WERI-Rb-1 (cell line): ENCODE data around the gene SIK3.

ENCODE experiments used
- DNase-seq: peaks from one replicate; pipeline ENCODE4 v3.0.0-alpha.2; 2020
- H3K27ac ChIP-seq: fragments of 250-450 bp; sonication (Bioruptor Pico); 2 replicates; pipeline ENCODE4 v1.5.1; 2020; ENCODE audit warnings: mild to moderate bottlenecking, moderate library complexity
- H3K27me3 ChIP-seq: fragments of 250-450 bp; sonication (Bioruptor Pico); 2 replicates; pipeline ENCODE4 v1.5.1; 2021; ENCODE audit warnings: mild to moderate bottlenecking, low read depth, moderate library complexity; ENCODE audit not compliant: insufficient read depth, severe bottlenecking
- H3K36me3 ChIP-seq: fragments of 250-450 bp; sonication (Bioruptor Pico); 2 replicates; pipeline ENCODE4 v1.5.1; 2020; ENCODE audit warnings: mild to moderate bottlenecking, moderate library complexity
- H3K4me3 ChIP-seq: 2 replicates; pipeline ENCODE4 v1.5.1; 2011; ENCODE audit warnings: low read depth, mild to moderate bottlenecking, control low read depth, low read length
- H3K9me3 ChIP-seq: fragments of 250-450 bp; sonication (Bioruptor Pico); 2 replicates; pipeline ENCODE4 v1.5.1; 2021; ENCODE audit warnings: mild to moderate bottlenecking, moderate library complexity; ENCODE audit not compliant: severe bottlenecking
- TF ChIP-seq, protein P1 (sequence below): IDR thresholded peaks from 2 replicates; pipeline ENCODE4 v1.5.1; 2011; ENCODE audit warnings: low read depth, mild to moderate bottlenecking, control low read depth, inconsistent platforms, low read length

Gene SIK3

DNA sequence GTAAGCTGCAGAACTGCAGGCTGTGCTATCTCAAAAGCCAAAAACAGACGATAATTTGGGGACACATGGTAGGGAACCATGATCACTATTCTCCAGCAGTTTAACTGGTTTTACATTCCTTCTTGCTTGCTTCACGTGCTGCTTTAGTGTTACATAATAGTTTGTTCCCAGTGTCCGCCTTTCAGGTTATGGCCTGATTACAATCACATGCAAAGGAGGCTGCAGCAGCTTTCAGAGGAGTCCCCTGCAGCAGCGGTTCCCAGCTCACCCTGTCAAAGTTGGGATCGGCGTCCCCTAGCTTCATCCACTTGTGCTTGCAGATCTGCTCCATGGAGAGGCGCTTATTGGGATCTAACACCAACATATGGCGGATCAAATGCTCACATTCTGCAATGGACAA lies 221.6 kb downstream of the SIK3 start:
- DNase-seq, result no peak
- TF ChIP-seq, protein P1, sequence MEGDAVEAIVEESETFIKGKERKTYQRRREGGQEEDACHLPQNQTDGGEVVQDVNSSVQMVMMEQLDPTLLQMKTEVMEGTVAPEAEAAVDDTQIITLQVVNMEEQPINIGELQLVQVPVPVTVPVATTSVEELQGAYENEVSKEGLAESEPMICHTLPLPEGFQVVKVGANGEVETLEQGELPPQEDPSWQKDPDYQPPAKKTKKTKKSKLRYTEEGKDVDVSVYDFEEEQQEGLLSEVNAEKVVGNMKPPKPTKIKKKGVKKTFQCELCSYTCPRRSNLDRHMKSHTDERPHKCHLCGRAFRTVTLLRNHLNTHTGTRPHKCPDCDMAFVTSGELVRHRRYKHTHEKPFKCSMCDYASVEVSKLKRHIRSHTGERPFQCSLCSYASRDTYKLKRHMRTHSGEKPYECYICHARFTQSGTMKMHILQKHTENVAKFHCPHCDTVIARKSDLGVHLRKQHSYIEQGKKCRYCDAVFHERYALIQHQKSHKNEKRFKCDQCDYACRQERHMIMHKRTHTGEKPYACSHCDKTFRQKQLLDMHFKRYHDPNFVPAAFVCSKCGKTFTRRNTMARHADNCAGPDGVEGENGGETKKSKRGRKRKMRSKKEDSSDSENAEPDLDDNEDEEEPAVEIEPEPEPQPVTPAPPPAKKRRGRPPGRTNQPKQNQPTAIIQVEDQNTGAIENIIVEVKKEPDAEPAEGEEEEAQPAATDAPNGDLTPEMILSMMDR, result no peak
- H3K36me3 ChIP-seq, result peaks cover 30% of the 10 kb centered on the region
- no peaks in the 10 kb centered on the region for H3K9me3 ChIP-seq
- H3K27ac ChIP-seq, result no peak overlapping the region
- no peaks in the 10 kb centered on the region for H3K27me3 ChIP-seq
- H3K4me3 ChIP-seq, result no peak overlapping the region

- Histone ChIP-seq H3K4me3 (no peak overlapping the region), H3K27me3 (no peaks in the 10 kb centered on the region), H3K27ac (no peak overlapping the region), H3K36me3 (peaks cover 40% of the 10 kb centered on the region), H3K9me3 (no peaks in the 10 kb centered on the region)
- no peak for DNase-seq
- TF ChIP-seq, protein P1, result no peak
Measured at GRCh38 chr11:116875194-116875593, 223.0 kb downstream of the SIK3 start.

DNA sequence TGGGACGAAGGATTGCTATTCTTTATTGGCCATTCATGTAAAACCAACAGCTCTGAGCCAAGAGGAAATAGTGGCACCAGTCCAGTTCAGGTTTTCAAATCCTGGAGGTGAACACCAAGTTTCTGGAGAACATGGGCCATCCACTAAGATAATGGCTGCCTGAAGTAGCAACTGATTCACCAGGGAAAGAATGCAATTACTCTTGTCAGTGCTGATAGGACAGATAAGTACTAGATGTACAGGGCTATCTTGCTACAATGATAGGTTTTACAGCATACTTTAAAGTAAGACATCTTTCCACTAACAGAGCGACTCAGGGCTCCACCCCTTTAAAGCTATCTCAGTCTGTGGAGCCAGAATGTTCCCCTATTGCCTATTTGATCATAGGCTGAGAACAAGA lies 224.0 kb downstream of the SIK3 start:
- Histone ChIP-seq H3K36me3 (peaks cover 48% of the 10 kb centered on the region), H3K27me3 (no peaks in the 10 kb centered on the region), H3K4me3 (no peak overlapping the region), H3K9me3 (no peaks in the 10 kb centered on the region), H3K27ac (no peak overlapping the region)
- no peak for DNase-seq
- TF ChIP-seq, protein P1, result no peak

- H3K36me3 ChIP-seq, result peaks cover 53% of the 10 kb centered on the region
- TF ChIP-seq, protein P1, result no peak
- H3K4me3 ChIP-seq, result no peak overlapping the region
- H3K27me3 ChIP-seq, result no peaks in the 10 kb centered on the region
- H3K27ac ChIP-seq, result no peak overlapping the region
- DNase-seq, result no peak
- H3K9me3 ChIP-seq, result no peaks in the 10 kb centered on the region
Measured at GRCh38 chr11:116873381-116873780, 224.8 kb downstream of the SIK3 start.

DNA sequence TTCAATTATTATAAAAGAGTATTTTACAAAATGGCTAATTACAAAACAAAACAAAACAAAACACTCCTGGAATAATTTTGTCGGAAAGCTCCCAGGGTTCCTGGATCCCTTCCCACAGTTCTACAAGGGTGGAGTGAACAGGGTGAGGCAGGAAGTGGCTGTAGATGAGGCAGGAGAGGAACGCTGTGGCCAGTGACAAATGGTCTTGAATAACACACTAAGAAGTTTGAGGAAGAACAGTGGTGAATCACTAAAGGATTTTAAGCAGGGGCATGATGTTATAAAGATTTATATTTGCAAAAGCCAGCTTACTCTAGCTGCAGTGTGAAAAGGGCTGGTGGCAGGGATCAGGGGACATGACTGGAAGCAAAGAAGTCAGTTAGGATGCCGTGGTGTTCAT lies 227.0 kb downstream of the SIK3 start:
- H3K36me3 ChIP-seq, result peaks cover 72% of the 10 kb centered on the region
- no peaks in the 10 kb centered on the region for H3K9me3 ChIP-seq
- TF ChIP-seq, protein P1, result no peak
- H3K27ac ChIP-seq, result no peak overlapping the region
- no peaks in the 10 kb centered on the region for H3K27me3 ChIP-seq
- no peak overlapping the region for H3K4me3 ChIP-seq
- DNase-seq, result no peak

- DNase-seq, result no peak
- TF ChIP-seq, protein P1, result no peak
- H3K36me3 ChIP-seq, result peaks cover 68% of the 10 kb centered on the region
- H3K4me3 ChIP-seq, result no peak overlapping the region
- no peaks in the 10 kb centered on the region for H3K9me3 ChIP-seq
- no peak overlapping the region for H3K27ac ChIP-seq
- no peaks in the 10 kb centered on the region for H3K27me3 ChIP-seq
Measured at GRCh38 chr11:116870054-116870453, 228.2 kb downstream of the SIK3 start.
